K562 (cell line): Measurements from ENCODE around the gene RTN4. TPM values are rescaled to one million over a fixed set of nuclear protein-coding genes. Genes with fewer than 3 reads are reported as not detected.

Experiments used
- ATAC-seq: fragments of 200-7000 bp; cut with Tn5 transposase; 3 replicates; pipeline ENCODE4 v1.9.1; 2020; ENCODE audit warnings: moderate library complexity
- BruUV-seq: library from RNA; stranded (reverse); fragments of 400-500 nt; replicated peaks from 2 replicates; lab custom pipeline; 2021; lab: Mats Ljungman, UMichigan
- CTCF ChIA-PET: fragments of 300-600 bp; formaldehyde crosslinking; extraction: SDS; loops from one replicate; lab custom pipeline; 2021; ENCODE audit warnings: low intra/inter-chr PET ratio; lab: Yijun Ruan, JAX
- POLR2A ChIA-PET: fragments of 300-600, 350-650 bp; sonication (Branson Sonifier 250); formaldehyde crosslinking; extraction: SDS; loops from one replicate; lab custom pipeline; 2021; ENCODE audit warnings: antibody characterized with exemption, inconsistent platforms; lab: Yijun Ruan, JAX
- DNase-seq, 4 experiments: peaks; one replicate each; pipeline versions ENCODE4 v3.0.0 to v3.0.0-alpha.2; 2011 to 2018; ENCODE audit warnings: low spot score in 3 of 4, mixed read lengths in 3 of 4; ENCODE audit errors: extremely low read depth in 1 of 4
- FAIRE-seq: peaks from 2 replicates; lab custom pipeline; 2011; peaks lifted over from hg19 to GRCh38; lab: Jason Lieb, UNC
- H2AFZ ChIP-seq: 2 replicates; pipeline ENCODE4 v1.6.0; 2011; ENCODE audit warnings: low read depth, low read length, control low read depth, inconsistent platforms
- H3K27ac ChIP-seq: fragments of 200-600 bp; 3 replicates; pipeline ENCODE4 v1.8.0; 2011; ENCODE audit warnings: low read depth, mild to moderate bottlenecking, control low read depth, inconsistent platforms, low read length, moderate library complexity, mixed read lengths; ENCODE audit errors: extremely low read depth
- H3K27me3 ChIP-seq, 2 experiments: fragments of 300-600 bp in 1 of 2; 2 replicates in 1 of 2; 3 replicates in 1 of 2; pipeline versions ENCODE4 v1.6.0 to v1.8.0; 2011; ENCODE audit warnings: inconsistent platforms in 2 of 2, low read length in 2 of 2, mild to moderate bottlenecking in 1 of 2, mixed read lengths in 1 of 2, moderate library complexity in 1 of 2; ENCODE audit not compliant: control insufficient read depth in 2 of 2, insufficient read depth in 2 of 2
- H3K36me3 ChIP-seq: fragments of 300-600 bp; 3 replicates; pipeline ENCODE4 v1.8.0; 2011; ENCODE audit warnings: mild to moderate bottlenecking, low read length, inconsistent platforms; ENCODE audit not compliant: control insufficient read depth, insufficient read depth
- H3K4me1 ChIP-seq, 2 experiments: fragments of 200-600 bp in 1 of 2; replicated peaks in 1 of 2; 2 replicates in 1 of 2; 3 replicates in 1 of 2; pipeline versions ENCODE4 v1.5.1 to v1.8.0; 2011; ENCODE audit warnings: inconsistent platforms in 2 of 2, low read length in 2 of 2, mild to moderate bottlenecking in 1 of 2, mixed read lengths in 1 of 2, moderate library complexity in 1 of 2; ENCODE audit not compliant: control insufficient read depth in 2 of 2, insufficient read depth in 2 of 2
- H3K4me2 ChIP-seq: 2 replicates; pipeline ENCODE4 v1.6.1; 2011; ENCODE audit warnings: low read length, control low read depth, inconsistent platforms, mixed read lengths; ENCODE audit not compliant: insufficient read depth
- H3K4me3 ChIP-seq: fragments of 200-600 bp; sonication (generic), shearing (Covaris generic); 2 replicates; pipeline ENCODE4 v1.5.1; 2016; ENCODE audit warnings: control low read depth, inconsistent platforms
- H3K79me2 ChIP-seq: fragments of 200-600 bp; 3 replicates; pipeline ENCODE4 v1.8.0; 2011; ENCODE audit warnings: low read length, inconsistent platforms; ENCODE audit not compliant: control insufficient read depth, insufficient read depth
- H3K9ac ChIP-seq, 2 experiments: 2 replicates each; pipeline versions ENCODE4 v1.6.0 to v1.6.1; 2011; ENCODE audit warnings: low read depth in 2 of 2, low read length in 2 of 2, control low read depth in 1 of 2, inconsistent platforms in 1 of 2, mild to moderate bottlenecking in 1 of 2, mixed read lengths in 1 of 2; ENCODE audit not compliant: insufficient read depth in 1 of 2
- H3K9me1 ChIP-seq: one replicate; pipeline ENCODE4 v1.6.0; 2011; ENCODE audit warnings: inconsistent platforms, mild to moderate bottlenecking, low read length, moderate library complexity; ENCODE audit not compliant: control insufficient read depth, insufficient read depth
- H3K9me3 ChIP-seq: replicated peaks from 2 replicates; pipeline ENCODE4 v1.5.1; 2011; ENCODE audit warnings: low read depth, low read length, inconsistent platforms; ENCODE audit not compliant: control insufficient read depth, insufficient read depth
- H4K20me1 ChIP-seq: replicated peaks from 2 replicates; pipeline ENCODE4 v1.6.1; 2011; ENCODE audit warnings: low read length, inconsistent platforms, mixed read lengths; ENCODE audit not compliant: control insufficient read depth, insufficient read depth
- BRCA1 ChIP-seq, 2 experiments: fragments of 450-650 bp in 1 of 2; sonication (generic) in 1 of 2; formaldehyde crosslinking in 1 of 2; IDR thresholded peaks; 2 replicates each; pipeline versions ENCODE4 v1.5.0 to v1.6.1; 2017 to 2020; ENCODE audit warnings: mild to moderate bottlenecking in 1 of 2, missing genetic modification reagents in 1 of 2
- CBFA2T3 ChIP-seq: fragments of 450-650 bp; IDR thresholded peaks from 2 replicates; pipeline ENCODE4 v1.6.1; 2017
- E2F3 ChIP-seq: fragments of 250-450 bp; sonication (Bioruptor Pico); IDR thresholded peaks from 2 replicates; pipeline ENCODE4 v1.4.0; 2020; ENCODE audit warnings: mild to moderate bottlenecking
- EP300 ChIP-seq: IDR thresholded peaks from 2 replicates; pipeline ENCODE4 v1.6.1; 2012; ENCODE audit warnings: low read length, improper control_type of control experiment
- NR3C1 ChIP-seq: sonication (generic); formaldehyde crosslinking; IDR thresholded peaks from 2 replicates; pipeline ENCODE4 v1.8.1; 2022; ENCODE audit warnings: missing genetic modification reagents
- POLR3A ChIP-seq: IDR thresholded peaks from 2 replicates; pipeline ENCODE4 v1.6.1; 2011; ENCODE audit warnings: borderline replicate concordance, mild to moderate bottlenecking, moderate library complexity; ENCODE audit not compliant: insufficient read length, insufficient read depth; ENCODE audit errors: extremely low read depth
- PTTG1 ChIP-seq: fragments of 450-650 bp; IDR thresholded peaks from 2 replicates; pipeline ENCODE4 v1.6.1; 2016; ENCODE audit warnings: low read depth, mild to moderate bottlenecking, missing genetic modification characterization, missing compliant biosample characterization
- SMAD1 ChIP-seq: fragments of 150-350 bp; IDR thresholded peaks from 2 replicates; pipeline ENCODE4 v1.6.1; 2014; ENCODE audit warnings: low read length, low read depth; ENCODE audit not compliant: partially characterized antibody
- TAL1 ChIP-seq: fragments of 450-650 bp; IDR thresholded peaks from 2 replicates; pipeline ENCODE4 v1.6.1; 2016; ENCODE audit warnings: mild to moderate bottlenecking
- TCF7L2 ChIP-seq: fragments of 150-350 bp; IDR thresholded peaks from 2 replicates; pipeline ENCODE4 v1.6.1; 2016; ENCODE audit warnings: low read depth, mild to moderate bottlenecking, low read length, moderate library complexity
- TGIF2 ChIP-seq: sonication (generic); formaldehyde crosslinking; IDR thresholded peaks from 2 replicates; pipeline ENCODE4 v1.8.1; 2022; ENCODE audit warnings: mild to moderate bottlenecking, missing genetic modification reagents, moderate library complexity
- ZFP1 ChIP-seq: fragments of 450-650 bp; formaldehyde crosslinking; IDR thresholded peaks from 2 replicates; pipeline ENCODE4 v1.4.0; 2020; ENCODE audit warnings: mild to moderate bottlenecking, mixed read lengths
- ZNF23 ChIP-seq: fragments of 250-450 bp; sonication (Bioruptor Pico); IDR thresholded peaks from 2 replicates; pipeline ENCODE4 v1.4.0; 2020; ENCODE audit warnings: mild to moderate bottlenecking
- ZNF57 ChIP-seq: fragments of 450-650 bp; formaldehyde crosslinking; IDR thresholded peaks from 2 replicates; pipeline ENCODE4 v1.4.0; 2020; ENCODE audit warnings: mild to moderate bottlenecking, moderate library complexity
- WGBS: fragments of 100-300 bp; shearing (Covaris generic); methylation state at CpG from one replicate; pipeline ENCODE4 v1.1.6; 2016; ENCODE audit warnings: low coverage, mixed read lengths; ENCODE audit not compliant: insufficient coverage; ENCODE audit errors: missing lambda C conversion rate; 5-methylcytosine and 5-hydroxymethylcytosine counted together
- in situ Hi-C: fragments of 300-500 bp; cut with MboI; formaldehyde crosslinking; loops from 4 replicates; pipeline ENCODE4 v1.15.0; 2018; ENCODE audit warnings: inconsistent platforms, mixed read lengths
- intact Hi-C: fragments of 100-400 bp; cut with micrococcal nuclease; formaldehyde crosslinking; loops from 2 replicates; pipeline ENCODE4 v1.14.2; 2022
- polyA plus RNA-seq, 8 experiments: library from polyadenylated mRNA; depleted of rRNA in 4 of 8; stranded (reverse) in 5 of 8; unstranded in 3 of 8; fragments of >200 nt; fragmentation: Nextera tagmentation in 2 of 8; fragmentation: Illumina TruSeq in 1 of 8; extraction: Ambion mirVana in 2 of 8; extraction: Trizol in 1 of 8; gene quantifications; 2 replicates each; pipeline versions ENCODE4 v1.2.1 to v1.2.3, GENCODE V29; 2011 to 2014; ENCODE audit warnings: inconsistent platforms in 1 of 8, missing spikeins in 1 of 8
- total RNA-seq, 7 experiments: library from RNA; depleted of rRNA in 6 of 7; stranded (reverse); fragments of >200 nt in 6 of 7; fragmentation: Illumina TruSeq in 2 of 7; extraction: Trizol in 2 of 7; gene quantifications; 2 replicates each; pipeline versions ENCODE4 v1.2.1 to v1.2.3, GENCODE V29; 2011 to 2021; ENCODE audit warnings: low replicate concordance in 1 of 7
- TF ChIP-seq, protein P1 (sequence below): fragments of 450-650 bp; conservative IDR thresholded peaks from 2 replicates; pipeline ENCODE4 v1.6.1; 2016; ENCODE audit warnings: missing genetic modification characterization, low read depth, mild to moderate bottlenecking, missing compliant biosample characterization, moderate library complexity
- TF ChIP-seq, protein P2 (sequence below): fragments of 250-450 bp; sonication (Bioruptor Pico); IDR thresholded peaks from 2 replicates; pipeline ENCODE4 v1.8.0; 2022; ENCODE audit warnings: moderate library complexity, mild to moderate bottlenecking, inconsistent platforms

The RTN4 gene
- total and polyA plus RNA-seq, 9 of the 15 experiments (the other 6 are each of a cell fraction or from before 2014, with no cell fraction given) = 73.0 to 248 (median 116) TPM

DNA sequence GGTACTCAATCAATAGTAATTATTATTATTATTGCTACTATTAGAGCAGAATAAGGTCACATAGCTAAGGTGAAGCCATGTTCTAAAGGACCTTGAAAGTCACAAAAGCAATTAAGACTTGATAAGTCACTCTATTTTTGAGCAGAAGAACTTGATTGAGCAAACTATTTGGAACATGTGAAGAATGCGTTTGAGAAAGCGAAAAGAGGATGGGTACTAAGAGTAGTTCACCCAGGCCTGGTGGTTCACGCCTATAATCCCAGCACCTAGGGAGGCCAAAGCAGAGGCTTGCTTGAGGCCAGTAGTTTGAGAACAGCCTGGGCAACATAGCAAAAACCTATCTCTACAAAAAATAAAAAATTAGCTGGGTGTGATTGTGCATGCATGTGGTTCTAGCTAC is 7.2 kb upstream of the RTN4 start:
- FAIRE-seq = no peak
- BruUV-seq = no TSS peak
- in situ Hi-C loops = no loop called here
- no peak for DNase-seq
- H2AFZ ChIP-seq = no peak overlapping the region
- peaks cover 11 to 18% of the 10 kb centered on the region in 2 experiments; a peak in 4 of 5 replicates for H3K4me1 ChIP-seq
- TF ChIP-seq PTTG1 (tag) (0 out of 2 replicates have a peak, but pooled peaks have one; percentile 27), TAL1 (no peak)
- H3K9ac ChIP-seq = no peak overlapping the region
- H3K79me2 ChIP-seq = peaks cover 12% of the 10 kb centered on the region
- H4K20me1 ChIP-seq = no peaks in the 10 kb centered on the region
- CTCF ChIA-PET = no interaction called here
- no peak overlapping the region for H3K27ac ChIP-seq
- no peak overlapping the region for H3K4me3 ChIP-seq
- POLR2A ChIA-PET = interaction anchor here (0.6 to 1.4 kb wide), 5 partner anchors 9 to 61 kb away, joined by 3 to 4 read pairs (median 4); no protein-coding TSS in a partner anchor
- H3K27me3 ChIP-seq = no peaks in the 10 kb centered on the region
- 97% methylated on average over 3 of the region's 3 CpGs for WGBS
- no peak overlapping the region for H3K4me2 ChIP-seq
- no peaks in the 10 kb centered on the region; the same call in 2 of the 3 replicates for H3K36me3 ChIP-seq
- intact Hi-C loops = no loop called here
- H3K9me3 ChIP-seq = no peaks in the 10 kb centered on the region
- ATAC-seq = no peak
- no peaks in the 10 kb centered on the region for H3K9me1 ChIP-seq

DNA sequence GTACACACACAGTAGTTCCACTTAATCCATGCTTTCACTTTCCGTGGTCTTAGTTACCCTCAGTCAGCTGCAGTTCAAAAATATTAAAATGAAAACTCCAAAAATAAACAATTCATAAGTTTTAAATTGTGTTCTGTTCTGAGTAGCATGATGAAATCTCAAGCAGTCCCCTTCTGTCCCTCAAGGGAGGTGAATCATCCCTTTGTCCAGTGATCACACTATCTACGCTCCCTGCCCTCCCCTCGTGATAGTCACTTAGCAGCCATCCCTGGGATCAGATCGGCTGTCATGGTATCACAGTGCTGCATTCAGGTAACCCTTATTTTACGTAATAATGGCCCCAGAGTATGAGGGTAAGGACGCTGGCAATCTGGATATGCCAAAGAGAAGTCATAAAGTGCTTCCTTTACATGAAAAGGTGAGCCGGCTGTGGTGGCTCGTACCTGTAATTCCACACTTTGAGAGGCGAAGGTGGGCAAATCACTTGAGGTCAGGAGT is 5.8 kb upstream of the RTN4 start:
- no peak overlapping the region for H3K9ac ChIP-seq
- peak overlapping the region; percentile 10 for H2AFZ ChIP-seq
- TF ChIP-seq SMAD1 = no peak
- no peak for TF ChIP-seq TCF7L2
- TF ChIP-seq ZNF23 (CRISPR knock-in tag) = no peak
- TF ChIP-seq EP300 = peak; percentile 86
- no peak for TF ChIP-seq POLR3A
- TF ChIP-seq ZNF57 (CRISPR knock-in tag) = no peak
- no peak for TF ChIP-seq E2F3 (CRISPR knock-in tag)
- no peak for TF ChIP-seq NR3C1 (CRISPR knock-in tag)
- no peak for TF ChIP-seq TGIF2 (CRISPR knock-in tag)
- TF ChIP-seq CBFA2T3 = no peak
- TF ChIP-seq ZFP1 (CRISPR knock-in tag) = no peak
- no peak for TF ChIP-seq BRCA1 (IDR thresholded peaks at IDR 0.05)
- no peak for TF ChIP-seq BRCA1 (CRISPR knock-in tag; IDR thresholded peaks at IDR 0.05)
- TF ChIP-seq, protein P1, sequence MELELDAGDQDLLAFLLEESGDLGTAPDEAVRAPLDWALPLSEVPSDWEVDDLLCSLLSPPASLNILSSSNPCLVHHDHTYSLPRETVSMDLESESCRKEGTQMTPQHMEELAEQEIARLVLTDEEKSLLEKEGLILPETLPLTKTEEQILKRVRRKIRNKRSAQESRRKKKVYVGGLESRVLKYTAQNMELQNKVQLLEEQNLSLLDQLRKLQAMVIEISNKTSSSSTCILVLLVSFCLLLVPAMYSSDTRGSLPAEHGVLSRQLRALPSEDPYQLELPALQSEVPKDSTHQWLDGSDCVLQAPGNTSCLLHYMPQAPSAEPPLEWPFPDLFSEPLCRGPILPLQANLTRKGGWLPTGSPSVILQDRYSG (tag) = no peak
- TF ChIP-seq, protein P2, sequence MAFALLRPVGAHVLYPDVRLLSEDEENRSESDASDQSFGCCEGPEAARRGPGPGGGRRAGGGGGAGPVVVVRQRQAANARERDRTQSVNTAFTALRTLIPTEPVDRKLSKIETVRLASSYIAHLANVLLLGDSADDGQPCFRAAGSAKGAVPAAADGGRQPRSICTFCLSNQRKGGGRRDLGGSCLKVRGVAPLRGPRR (CRISPR knock-in tag) = no peak

More for the DNA sequence above, 5.8 kb upstream of the RTN4 start:
- DNase-seq (peak; percentile 49 to 74 (median 61)), FAIRE-seq (no peak), ATAC-seq (peak; percentile 76)
- Histone ChIP-seq H3K27me3 (no peaks in the 10 kb centered on the region), H3K4me3 (no peak overlapping the region), H3K4me1 (peaks cover 6 to 18% of the 10 kb centered on the region in 2 experiments; a peak in 4 of 5 replicates), H4K20me1 (no peaks in the 10 kb centered on the region), H3K36me3 (no peaks in the 10 kb centered on the region; the same call in 2 of the 3 replicates), H3K9me1 (no peaks in the 10 kb centered on the region), H3K79me2 (peaks cover 26% of the 10 kb centered on the region), H3K27ac (peak overlapping the region; percentile 14; the same call in 1 of the 3 replicates), H3K4me2 (peak overlapping the region; percentile 22; the same call in 1 of the 2 replicates), H3K9me3 (no peaks in the 10 kb centered on the region)
- intact Hi-C loops (no loop called here), in situ Hi-C loops (no loop called here)
- BruUV-seq = no TSS peak
- 37% methylated on average over 9 of the region's 9 CpGs for WGBS
- ChIA-PET POLR2A (no interaction called here), CTCF (no interaction called here)
